HepG2 (cell line): ENCODE results near the gene L3MBTL1. TPM values are rescaled to one million over a fixed set of nuclear protein-coding genes. Genes with fewer than 3 reads are reported as not detected.
A peak's percentile ranks its signal among the peaks of the same experiment; 100 is the strongest.

Experiments
- ATAC-seq: fragments of 200-7000 bp; cut with Tn5 transposase; 3 replicates; pipeline ENCODE4 v1.9.1; 2020; ENCODE audit warnings: mild to moderate bottlenecking, moderate library complexity
- BruUV-seq: library from RNA; stranded (reverse); fragments of 400-500 nt; replicated peaks from 2 replicates; lab custom pipeline; 2021; lab: Mats Ljungman, UMichigan
- CTCF ChIA-PET: fragments of 300-600 bp; formaldehyde crosslinking; extraction: SDS; loops from one replicate; lab custom pipeline; 2021; ENCODE audit warnings: low total read pairs, inconsistent platforms, low intra/inter-chr PET ratio; lab: Yijun Ruan, JAX
- POLR2A ChIA-PET: fragments of 350-600 bp; sonication (Branson Sonifier 250); formaldehyde crosslinking; loops from one replicate; lab custom pipeline; 2020; ENCODE audit warnings: antibody characterized with exemption, inconsistent platforms; lab: Yijun Ruan, JAX
- DNase-seq: peaks from one replicate; pipeline ENCODE4 v3.0.0-alpha.2; 2015; ENCODE audit warnings: low spot score
- FAIRE-seq: peaks from 3 replicates; lab custom pipeline; 2011; peaks lifted over from hg19 to GRCh38; lab: Jason Lieb, UNC
- H2AFZ ChIP-seq: one replicate; pipeline ENCODE4 v1.6.1; 2011; ENCODE audit warnings: low read length, inconsistent platforms
- H3K27ac ChIP-seq: fragments of 300-600 bp; 3 replicates; pipeline ENCODE4 v1.8.0; 2011; ENCODE audit warnings: mixed run types, mild to moderate bottlenecking, mixed read lengths, low read length, inconsistent platforms; ENCODE audit not compliant: insufficient read depth; ENCODE audit errors: extremely low read length
- H3K27me3 ChIP-seq, 2 experiments: fragments of 200-600 bp in 1 of 2; 2 replicates in 1 of 2; 3 replicates in 1 of 2; pipeline versions ENCODE4 v1.6.0 to v1.8.0; 2011; ENCODE audit warnings: low read length in 2 of 2, mild to moderate bottlenecking in 2 of 2, moderate library complexity in 2 of 2, inconsistent platforms in 1 of 2; ENCODE audit not compliant: insufficient read depth in 2 of 2, control insufficient read depth in 1 of 2
- H3K36me3 ChIP-seq, 2 experiments: fragments of 200-600 bp in 1 of 2; replicated peaks in 1 of 2; 2 replicates in 1 of 2; 3 replicates in 1 of 2; pipeline versions ENCODE4 v1.5.1 to v1.8.0; 2011; ENCODE audit warnings: low read length in 2 of 2, inconsistent platforms in 1 of 2; ENCODE audit not compliant: insufficient read depth in 2 of 2, control insufficient read depth in 1 of 2
- H3K4me1 ChIP-seq: 2 replicates; pipeline ENCODE4 v1.5.1; 2012; ENCODE audit warnings: low read length, inconsistent platforms; ENCODE audit not compliant: insufficient read depth
- H3K4me2 ChIP-seq: 2 replicates; pipeline ENCODE4 v1.6.0; 2011; ENCODE audit warnings: low read depth, low read length, inconsistent platforms
- H3K4me3 ChIP-seq, 3 experiments: fragments of 200-600 bp in 1 of 3; sonication (generic), shearing (Covaris generic) in 1 of 3; replicated peaks in 1 of 3; 2 replicates each; pipeline ENCODE4 v1.5.1; 2011 to 2016; ENCODE audit warnings: low read length in 3 of 3, inconsistent platforms in 2 of 3, low read depth in 2 of 3, mild to moderate bottlenecking in 2 of 3, control low read depth in 1 of 3, mixed read lengths in 1 of 3; ENCODE audit not compliant: insufficient read depth in 1 of 3
- H3K79me2 ChIP-seq: one replicate; pipeline ENCODE4 v1.6.1; 2011; ENCODE audit warnings: low read length, inconsistent platforms; ENCODE audit not compliant: insufficient read depth
- H3K9ac ChIP-seq: 2 replicates; pipeline ENCODE4 v1.6.0; 2011; ENCODE audit warnings: mild to moderate bottlenecking, low read depth, low read length, inconsistent platforms; ENCODE audit not compliant: insufficient read depth
- H3K9me3 ChIP-seq: 2 replicates; pipeline ENCODE4 v1.5.1; 2012; ENCODE audit warnings: mild to moderate bottlenecking, low read length
- H4K20me1 ChIP-seq: 2 replicates; pipeline ENCODE4 v1.6.0; 2011; ENCODE audit warnings: inconsistent platforms, mild to moderate bottlenecking, low read length, moderate library complexity; ENCODE audit not compliant: insufficient read depth
- CENPT ChIP-seq: sonication (generic); formaldehyde crosslinking; IDR thresholded peaks from 2 replicates; pipeline ENCODE4 v1.8.0; 2022; ENCODE audit warnings: low read depth, mild to moderate bottlenecking, moderate library complexity, missing genetic modification reagents
- SRSF4 ChIP-seq: fragments of 200-400 bp; formaldehyde crosslinking; IDR thresholded peaks from one replicate; pipeline ENCODE4 v1.6.1; 2018; ENCODE audit warnings: mild to moderate bottlenecking, low read depth, low read length, moderate library complexity; ENCODE audit not compliant: poor library complexity, severe bottlenecking
- YY1 ChIP-seq: IDR thresholded peaks from 2 replicates; pipeline ENCODE4 v1.6.1; 2011; ENCODE audit warnings: low read length, low read depth, moderate library complexity, mild to moderate bottlenecking; ENCODE audit not compliant: insufficient read depth, insufficient replicate concordance
- ZFAT ChIP-seq: sonication (generic); formaldehyde crosslinking; conservative IDR thresholded peaks from 2 replicates; pipeline ENCODE4 v1.8.1; 2023; ENCODE audit warnings: missing genetic modification reagents, inconsistent platforms
- ZNF251 ChIP-seq: sonication (generic); formaldehyde crosslinking; IDR thresholded peaks from 2 replicates; pipeline ENCODE4 v1.9.0; 2021; ENCODE audit warnings: mild to moderate bottlenecking, missing genetic modification reagents
- ZNF569 ChIP-seq: sonication (generic); formaldehyde crosslinking; IDR thresholded peaks from 2 replicates; pipeline ENCODE4 v1.5.0; 2020; ENCODE audit warnings: mild to moderate bottlenecking, missing genetic modification reagents, moderate library complexity, borderline replicate concordance
- ZNF572 ChIP-seq: sonication (generic); formaldehyde crosslinking; IDR thresholded peaks from 2 replicates; pipeline ENCODE4 v1.5.1; 2020; ENCODE audit warnings: mild to moderate bottlenecking, missing genetic modification reagents
- ZNF589 ChIP-seq: sonication (generic); formaldehyde crosslinking; conservative IDR thresholded peaks from 2 replicates; pipeline ENCODE4 v1.8.0; 2022; ENCODE audit warnings: mild to moderate bottlenecking, moderate library complexity, missing genetic modification reagents
- WGBS: methylation state at CpG from one replicate; pipeline ENCODE4 v1.1.6; 2017; ENCODE audit warnings: low lambda C conversion rate; 5-methylcytosine and 5-hydroxymethylcytosine counted together
- in situ Hi-C: cut with HindIII; loops from 2 replicates; pipeline ENCODE4 v1.10.0; 2017; ENCODE audit warnings: low pct_unique_long_range_greater_than_20kb; ENCODE audit not compliant: extremely low pct_ligation_motif_present
- intact Hi-C: fragments of 100-400 bp; cut with micrococcal nuclease; formaldehyde crosslinking; loops from one replicate; pipeline ENCODE4 v1.10.0; 2022; ENCODE audit not compliant: unreplicated experiment
- polyA plus RNA-seq, 8 experiments: library from polyadenylated mRNA; depleted of rRNA in 3 of 8; stranded (reverse) in 7 of 8; unstranded in 1 of 8; fragments of >200 nt; fragmentation: Illumina TruSeq in 4 of 8; extraction: Trizol in 4 of 8; gene quantifications; 2 replicates each; pipeline versions ENCODE4 v1.2.1 to v1.2.3, GENCODE V29; 2011 to 2016; ENCODE audit warnings: low read depth in 4 of 8, missing spikeins in 1 of 8, mixed read lengths in 1 of 8; ENCODE audit not compliant: insufficient read depth in 1 of 8
- total RNA-seq, 5 experiments: library from RNA; depleted of rRNA; stranded (reverse); fragments of >200 nt; fragmentation: Illumina TruSeq; extraction: Trizol; gene quantifications; 2 replicates each; pipeline ENCODE4 v1.2.3, GENCODE V29; 2016; ENCODE audit warnings: low read depth in 1 of 5
- TF ChIP-seq, protein P1 (sequence below), 2 experiments: sonication (generic) in 1 of 2; formaldehyde crosslinking in 1 of 2; IDR thresholded peaks; 2 replicates each; pipeline versions ENCODE4 v1.4.0 to v1.6.1; 2018 to 2020; ENCODE audit warnings: missing genetic modification reagents in 2 of 2, borderline replicate concordance in 1 of 2, low read depth in 1 of 2, mild to moderate bottlenecking in 1 of 2, missing biosample characterization in 1 of 2
- TF ChIP-seq, protein P2 (sequence below), 2 experiments: sonication (generic) in 1 of 2; formaldehyde crosslinking in 1 of 2; IDR thresholded peaks; 2 replicates each; pipeline versions ENCODE4 v1.6.1 to v1.9.0; 2014 to 2022; ENCODE audit warnings: antibody characterized with exemption in 1 of 2, borderline replicate concordance in 1 of 2, inconsistent platforms in 1 of 2, low read depth in 1 of 2, missing genetic modification reagents in 1 of 2

Gene L3MBTL1
- total and polyA plus RNA-seq, 2 of the 13 experiments (the other 11 are each of a cell fraction or from before 2014, with no cell fraction given): 9.0 to 17.8 TPM

DNA sequence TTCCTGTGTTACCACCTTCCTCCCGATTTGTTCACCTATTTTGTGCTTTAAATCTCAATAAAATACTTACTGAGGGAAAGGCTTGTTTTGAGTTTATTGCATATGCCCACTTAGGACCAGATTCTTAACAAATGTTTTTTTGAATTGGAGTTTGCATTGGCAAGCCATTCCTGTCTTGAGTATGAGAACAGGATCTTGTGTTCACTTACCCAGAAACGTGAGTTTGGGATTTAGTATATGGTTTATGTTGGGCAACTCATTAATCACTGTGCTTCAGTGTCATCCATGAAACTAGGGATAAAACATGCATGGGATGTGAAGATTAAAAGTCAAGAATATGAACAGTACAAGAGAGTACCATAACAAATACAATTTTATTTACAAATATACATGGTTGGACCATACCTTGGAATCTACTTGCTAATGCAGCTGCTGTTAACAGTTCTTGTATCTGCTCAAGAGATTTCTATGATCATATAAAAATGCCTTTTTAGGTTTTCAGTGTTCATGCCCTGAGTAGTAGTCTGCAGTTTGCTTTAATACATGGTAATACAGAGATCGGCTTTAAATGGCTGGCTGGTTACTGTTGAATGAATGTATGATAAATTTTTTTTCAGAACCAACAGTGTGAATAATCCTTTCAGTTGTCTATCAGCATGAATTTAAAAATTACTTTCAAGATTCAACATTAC lies 43.8 kb upstream of the L3MBTL1 start (continued):
- TF ChIP-seq SRSF4: peak; percentile 67
- TF ChIP-seq, protein P1, sequence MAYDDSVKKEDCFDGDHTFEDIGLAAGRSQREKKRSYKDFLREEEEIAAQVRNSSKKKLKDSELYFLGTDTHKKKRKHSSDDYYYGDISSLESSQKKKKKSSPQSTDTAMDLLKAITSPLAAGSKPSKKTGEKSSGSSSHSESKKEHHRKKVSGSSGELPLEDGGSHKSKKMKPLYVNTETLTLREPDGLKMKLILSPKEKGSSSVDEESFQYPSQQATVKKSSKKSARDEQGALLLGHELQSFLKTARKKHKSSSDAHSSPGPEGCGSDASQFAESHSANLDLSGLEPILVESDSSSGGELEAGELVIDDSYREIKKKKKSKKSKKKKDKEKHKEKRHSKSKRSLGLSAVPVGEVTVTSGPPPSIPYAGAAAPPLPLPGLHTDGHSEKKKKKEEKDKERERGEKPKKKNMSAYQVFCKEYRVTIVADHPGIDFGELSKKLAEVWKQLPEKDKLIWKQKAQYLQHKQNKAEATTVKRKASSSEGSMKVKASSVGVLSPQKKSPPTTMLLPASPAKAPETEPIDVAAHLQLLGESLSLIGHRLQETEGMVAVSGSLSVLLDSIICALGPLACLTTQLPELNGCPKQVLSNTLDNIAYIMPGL (CRISPR knock-in tag; IDR thresholded peaks at IDR 0.05; ENCODE audit: borderline replicate concordance in 1 of 2, low read depth in 1 of 2): 0 out of 4 replicates have a peak, but pooled peaks of 1 of the 2 experiments have one; percentile 28
- TF ChIP-seq YY1: no peak
- TF ChIP-seq ZNF589 (CRISPR knock-in tag): 0 out of 2 replicates have a peak, but pooled peaks have one; percentile 32

GRCh38 chr20:43464219-43464790 lies 43.2 kb upstream of the L3MBTL1 start:
- Histone ChIP-seq H3K9ac (no peak overlapping the region), H3K4me3 (no peak overlapping the region), H3K4me1 (peaks cover 41% of the 10 kb centered on the region), H3K4me2 (no peak overlapping the region), H3K79me2 (peaks cover 39% of the 10 kb centered on the region), H2AFZ (no peak overlapping the region), H4K20me1 (peaks cover 60% of the 10 kb centered on the region), H3K9me3 (no peaks in the 10 kb centered on the region), H3K36me3 (peaks cover 14 to 75% of the 10 kb centered on the region in 2 experiments), H3K27ac (no peak overlapping the region), H3K27me3 (no peaks in the 10 kb centered on the region)
- ATAC-seq (no peak), FAIRE-seq (no peak), DNase-seq (no peak)
- in situ Hi-C loops (no loop called here), intact Hi-C loops (no loop called here)
- 93% methylated on average over 9 of the region's 9 CpGs for WGBS
- CTCF ChIA-PET: no interaction called here
- POLR2A ChIA-PET: interaction anchor here (0.9 to 2.8 kb wide), 2 partner anchors 50 to 126 kb away, joined by 5 to 8 read pairs; partner anchors contain the start of gene IFT52
- no TSS peak for BruUV-seq
- TF ChIP-seq ZFAT (no peak), ZNF251 (CRISPR knock-in tag) (no peak), ZNF569 (CRISPR knock-in tag) (no peak), CENPT (no peak), ZNF572 (CRISPR knock-in tag) (no peak)
- TF ChIP-seq, protein P2, sequence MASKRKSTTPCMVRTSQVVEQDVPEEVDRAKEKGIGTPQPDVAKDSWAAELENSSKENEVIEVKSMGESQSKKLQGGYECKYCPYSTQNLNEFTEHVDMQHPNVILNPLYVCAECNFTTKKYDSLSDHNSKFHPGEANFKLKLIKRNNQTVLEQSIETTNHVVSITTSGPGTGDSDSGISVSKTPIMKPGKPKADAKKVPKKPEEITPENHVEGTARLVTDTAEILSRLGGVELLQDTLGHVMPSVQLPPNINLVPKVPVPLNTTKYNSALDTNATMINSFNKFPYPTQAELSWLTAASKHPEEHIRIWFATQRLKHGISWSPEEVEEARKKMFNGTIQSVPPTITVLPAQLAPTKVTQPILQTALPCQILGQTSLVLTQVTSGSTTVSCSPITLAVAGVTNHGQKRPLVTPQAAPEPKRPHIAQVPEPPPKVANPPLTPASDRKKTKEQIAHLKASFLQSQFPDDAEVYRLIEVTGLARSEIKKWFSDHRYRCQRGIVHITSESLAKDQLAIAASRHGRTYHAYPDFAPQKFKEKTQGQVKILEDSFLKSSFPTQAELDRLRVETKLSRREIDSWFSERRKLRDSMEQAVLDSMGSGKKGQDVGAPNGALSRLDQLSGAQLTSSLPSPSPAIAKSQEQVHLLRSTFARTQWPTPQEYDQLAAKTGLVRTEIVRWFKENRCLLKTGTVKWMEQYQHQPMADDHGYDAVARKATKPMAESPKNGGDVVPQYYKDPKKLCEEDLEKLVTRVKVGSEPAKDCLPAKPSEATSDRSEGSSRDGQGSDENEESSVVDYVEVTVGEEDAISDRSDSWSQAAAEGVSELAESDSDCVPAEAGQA (IDR thresholded peaks at IDR 0.05; ENCODE audit: low read depth): no peak
- TF ChIP-seq, protein P2 (CRISPR knock-in tag; IDR thresholded peaks at IDR 0.05; ENCODE audit: borderline replicate concordance): no peak
